Coronary artery (tissue), 2 donors: ENCODE data around the gene C4orf50.
"Not testable (repeated sequence)": the region's sequence is repeated elsewhere in the genome, so short reads cannot be mapped to it uniquely, and the experiment has no call there.

Experiments
- DNase-seq: peaks from one replicate; pipeline ENCODE4 v3.0.0-alpha.2; 2017; ENCODE audit warnings: low spot score
- H3K27ac ChIP-seq, 2 donors: fragments of 200-600 bp; sonication (generic); one replicate each; pipeline ENCODE4 v1.5.1; 2016 to 2019
- H3K4me3 ChIP-seq: fragments of 200-600 bp; sonication (generic); 2 replicates; pipeline ENCODE4 v1.5.1; 2016; ENCODE audit warnings: mild to moderate bottlenecking, moderate library complexity
- CTCF ChIP-seq: fragments of 200-600 bp; sonication (generic); IDR thresholded peaks from one replicate; pipeline ENCODE4 v1.5.1; 2019; ENCODE audit warnings: antibody characterized with exemption

C4orf50 gene

DNA sequence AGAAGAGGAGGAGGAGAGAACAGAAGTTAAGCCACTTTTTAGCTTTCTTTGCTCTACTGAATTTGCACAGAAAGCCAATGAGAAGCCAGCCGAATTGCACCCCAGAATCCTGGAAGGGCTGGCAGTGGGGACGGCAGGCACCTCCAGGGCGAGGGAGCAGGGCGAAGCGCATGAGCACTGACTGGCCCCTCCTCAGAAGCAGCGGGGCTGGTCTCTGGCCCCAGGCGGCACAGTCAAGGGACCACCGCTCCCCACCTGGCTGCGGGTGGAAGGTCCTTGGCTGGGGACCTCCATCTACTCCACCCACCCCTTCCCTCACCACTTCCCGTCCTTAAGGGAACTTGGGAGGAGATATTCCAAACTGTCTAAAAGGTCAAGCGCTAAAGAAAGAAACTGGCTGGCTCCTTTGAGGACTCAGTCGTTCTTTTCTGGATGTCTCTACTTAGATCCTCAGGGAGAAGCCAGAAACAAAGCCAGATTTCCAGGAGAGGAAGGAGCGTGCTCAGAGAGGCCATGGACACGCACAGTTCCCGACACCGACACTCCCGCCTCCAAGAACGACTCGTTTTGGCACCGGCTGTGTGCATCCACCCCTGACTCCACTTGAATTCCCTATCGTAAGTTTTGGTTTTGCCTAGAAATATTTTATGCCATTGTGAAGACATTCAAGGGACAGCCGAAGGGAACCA lies 65.8 kb downstream of the C4orf50 start:
- DNase-seq: no peak
- no peak for TF ChIP-seq CTCF
- Histone ChIP-seq H3K4me3 (no peak overlapping the region), H3K27ac (no peak overlapping the region)

GRCh38 chr4:5946653-5947052 lies 71.6 kb downstream of the C4orf50 start:
- not testable (repeated sequence) for DNase-seq, H3K27ac ChIP-seq, H3K4me3 ChIP-seq

- Histone ChIP-seq H3K4me3 (no peak overlapping the region), H3K27ac (no peak overlapping the region)
- no peak for TF ChIP-seq CTCF
- no peak for DNase-seq
Observed at GRCh38 chr4:5945936-5946335, 72.3 kb downstream of the C4orf50 start.

DNA sequence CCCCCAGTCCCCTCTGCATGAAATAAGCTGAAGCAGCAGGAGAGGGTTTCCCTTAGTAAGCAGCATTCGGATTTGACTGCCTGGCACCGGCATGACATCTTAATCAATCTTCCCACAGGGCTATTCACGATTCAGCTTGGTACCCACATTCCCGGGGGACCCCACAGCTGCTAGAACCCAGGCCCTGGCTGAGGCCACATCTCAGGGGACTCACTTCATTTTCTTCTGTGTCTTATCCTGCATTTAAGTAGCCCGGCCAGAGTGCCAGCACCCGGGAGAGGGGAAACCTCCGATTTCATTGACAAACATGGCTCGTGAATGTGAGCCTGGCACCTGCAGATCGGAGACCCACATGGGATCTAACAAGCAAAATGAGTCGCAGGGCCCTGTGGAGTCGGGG lies 73.1 kb downstream of the C4orf50 start:
- Histone ChIP-seq H3K4me3 (no peak overlapping the region), H3K27ac (no peak overlapping the region)
- no peak for TF ChIP-seq CTCF
- no peak for DNase-seq

DNA sequence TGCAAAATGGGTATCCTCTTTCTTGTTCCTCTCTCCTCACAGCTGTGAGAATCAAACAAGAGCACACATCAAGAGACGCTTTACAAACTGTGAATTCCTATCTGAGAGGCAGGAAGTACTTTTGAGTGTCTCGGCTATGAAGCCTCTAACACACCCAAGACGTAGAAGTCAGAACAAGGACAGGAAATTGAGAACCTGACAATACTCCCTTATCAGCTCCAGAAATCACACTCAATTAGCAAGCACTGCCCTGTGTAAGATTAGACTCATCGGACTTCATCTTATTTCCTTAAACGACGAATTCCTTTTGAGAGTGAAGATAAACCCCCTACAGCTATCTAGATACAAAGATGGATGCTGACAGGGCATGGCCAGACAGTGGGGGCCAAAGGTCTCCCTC lies 74.7 kb downstream of the C4orf50 start:
- Histone ChIP-seq H3K27ac (no peak overlapping the region), H3K4me3 (no peak overlapping the region)
- TF ChIP-seq CTCF: no peak
- DNase-seq: no peak

- Histone ChIP-seq H3K27ac (no peak overlapping the region), H3K4me3 (no peak overlapping the region)
- DNase-seq: no peak
- TF ChIP-seq CTCF: no peak
Observed at GRCh38 chr4:5942947-5943346, 75.3 kb downstream of the C4orf50 start.

- H3K27ac ChIP-seq: no peak overlapping the region
- no peak overlapping the region for H3K4me3 ChIP-seq
- no peak for TF ChIP-seq CTCF
- DNase-seq: no peak
Observed at GRCh38 chr4:5941601-5942000, 76.6 kb downstream of the C4orf50 start.
